ENCODE data around the gene ACOT11. TPM values are rescaled to one million over a fixed set of nuclear protein-coding genes. Genes with fewer than 3 reads are reported as not detected.

The ACOT11 gene
- total RNA-seq, 1 experiment from 2014 or later: 4.2 TPM

- no peaks in the 10 kb centered on the region for H3K27me3 Mint-ChIP-seq (ENCODE audit: low read depth)
- ATAC-seq (peak; percentile 20), DNase-seq (ENCODE audit: low spot score) (no peak)
- H3K36me3 Mint-ChIP-seq: no peaks in the 10 kb centered on the region
- TF ChIP-seq ZSCAN18 (CRISPR knock-in tag; IDR thresholded peaks at IDR 0.05): no peak
- TF ChIP-seq ERG (CRISPR knock-in tag; IDR thresholded peaks at IDR 0.05): no peak
- TF ChIP-seq GRHL2 (CRISPR knock-in tag; IDR thresholded peaks at IDR 0.05; ENCODE audit: insufficient replicate concordance, severe bottlenecking): no peak
- TF ChIP-seq AR (CRISPR knock-in tag; IDR thresholded peaks at IDR 0.05): no peak
- TF ChIP-seq PREB (CRISPR knock-in tag; IDR thresholded peaks at IDR 0.05; ENCODE audit: borderline replicate concordance): no peak
- TF ChIP-seq FOXP1 (CRISPR knock-in tag; IDR thresholded peaks at IDR 0.05; ENCODE audit: borderline replicate concordance): 0 out of 2 replicates have a peak, but pooled peaks have one; percentile 45
- no peak for TF ChIP-seq SMAD3 (CRISPR knock-in tag; IDR thresholded peaks at IDR 0.05; ENCODE audit: borderline replicate concordance)
- no peak for TF ChIP-seq ZNF416 (CRISPR knock-in tag; IDR thresholded peaks at IDR 0.05)
- no peak for TF ChIP-seq TEAD4 (CRISPR knock-in tag; IDR thresholded peaks at IDR 0.05)
- no peak for TF ChIP-seq ZNF232 (CRISPR knock-in tag; IDR thresholded peaks at IDR 0.05)
- no peak for TF ChIP-seq ZBTB43 (CRISPR knock-in tag; IDR thresholded peaks at IDR 0.05)
- TF ChIP-seq NFYB (CRISPR knock-in tag; conservative IDR thresholded peaks at IDR 0.05; ENCODE audit: low read depth): peak; percentile 37; the same call in 1 of the 2 replicates
- no peak for TF ChIP-seq IRF2 (CRISPR knock-in tag; IDR thresholded peaks at IDR 0.05; ENCODE audit: borderline replicate concordance, low read depth)
- no peak for TF ChIP-seq ZNF532 (CRISPR knock-in tag; IDR thresholded peaks at IDR 0.05; ENCODE audit: borderline replicate concordance)
- TF ChIP-seq FOXJ3 (CRISPR knock-in tag; IDR thresholded peaks at IDR 0.05; ENCODE audit: borderline replicate concordance): no peak
- no peak for TF ChIP-seq FOXK1 (CRISPR knock-in tag; IDR thresholded peaks at IDR 0.05)
- CTCF ChIA-PET: interaction anchor here (0.7 kb wide), 1 partner anchor 1289 kb away, joined by 3 read pairs; no protein-coding TSS in a partner anchor
- POLR2A ChIA-PET: no interaction called here
- peaks cover 30% of the 10 kb centered on the region for H3K4me1 Mint-ChIP-seq
- H3K27ac Mint-ChIP-seq: no peak overlapping the region
- no peaks in the 10 kb centered on the region for H3K9me3 Mint-ChIP-seq
- no peak overlapping the region for H3K4me3 Mint-ChIP-seq
These were observed 33.6 kb downstream of the ACOT11 start for GRCh38 chr1:54581621-54582035.
